ENCODE results near the gene HLA-DPB1.

The HLA-DPB1 gene

DNA sequence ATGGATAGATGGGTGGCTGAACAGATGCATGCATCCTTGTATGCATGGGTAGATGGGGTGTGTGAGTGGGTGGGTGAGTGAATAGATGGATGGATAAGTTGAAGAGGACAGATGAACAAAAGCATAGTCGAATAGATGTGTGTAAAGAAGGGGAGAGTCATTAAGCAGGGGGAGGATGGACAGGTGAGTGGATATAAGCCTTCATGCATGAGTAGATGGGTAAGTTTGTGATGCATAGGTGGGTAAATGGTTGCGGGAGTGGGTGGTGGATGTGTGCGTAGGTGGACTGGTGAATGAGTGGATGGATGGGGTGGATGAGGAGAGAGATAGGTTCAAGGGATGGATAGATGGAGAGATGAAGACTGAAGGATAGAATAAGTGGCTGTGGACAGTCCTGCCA is 29.6 kb downstream of the HLA-DPB1 start:
- DNase-seq = no peak

- DNase-seq = no peak
Observed at GRCh38 chr6:33105916-33106871, 30.4 kb downstream of the HLA-DPB1 start.

DNA sequence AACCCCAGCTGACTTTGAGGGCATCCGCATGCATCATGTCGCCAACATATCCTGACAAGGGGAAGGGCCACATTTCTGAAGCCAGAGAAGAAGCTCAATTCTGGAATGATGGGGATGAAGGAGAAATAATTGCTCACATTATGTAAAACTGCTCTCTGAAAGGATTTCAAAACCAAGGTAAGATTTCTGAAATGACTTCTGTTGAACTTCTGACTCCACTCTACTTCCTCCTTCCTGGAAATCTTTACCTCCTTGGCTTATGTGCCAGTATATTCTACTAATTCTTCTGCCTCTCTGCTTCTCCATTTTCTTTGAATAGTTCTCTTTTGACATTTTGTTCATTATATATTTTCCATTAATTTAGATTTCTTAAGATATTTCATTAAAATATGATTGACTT is 31.9 kb downstream of the HLA-DPB1 start:
- no peak for DNase-seq

GRCh38 chr6:33108307-33108706 is 32.5 kb downstream of the HLA-DPB1 start:
- DNase-seq = no peak

DNA sequence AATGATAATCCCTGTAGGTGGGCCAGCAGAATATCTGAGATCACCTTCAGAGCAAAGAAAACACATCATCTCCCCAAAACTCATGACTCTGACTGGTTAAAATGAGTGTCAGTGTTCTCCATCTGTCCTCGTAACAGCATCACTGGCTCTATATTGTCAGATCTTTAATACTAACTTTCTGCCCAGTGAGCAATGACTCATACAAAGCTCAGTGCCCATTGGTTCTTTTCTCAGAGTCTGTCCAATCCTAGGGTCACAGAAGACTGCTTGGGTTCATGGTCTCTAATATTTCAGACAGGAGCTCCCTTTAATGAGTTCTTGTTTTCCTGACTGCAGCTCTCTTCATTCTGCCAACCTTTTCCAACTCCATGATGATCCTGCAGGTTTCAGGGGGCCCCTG is 36.4 kb downstream of the HLA-DPB1 start:
- DNase-seq = no peak

DNA sequence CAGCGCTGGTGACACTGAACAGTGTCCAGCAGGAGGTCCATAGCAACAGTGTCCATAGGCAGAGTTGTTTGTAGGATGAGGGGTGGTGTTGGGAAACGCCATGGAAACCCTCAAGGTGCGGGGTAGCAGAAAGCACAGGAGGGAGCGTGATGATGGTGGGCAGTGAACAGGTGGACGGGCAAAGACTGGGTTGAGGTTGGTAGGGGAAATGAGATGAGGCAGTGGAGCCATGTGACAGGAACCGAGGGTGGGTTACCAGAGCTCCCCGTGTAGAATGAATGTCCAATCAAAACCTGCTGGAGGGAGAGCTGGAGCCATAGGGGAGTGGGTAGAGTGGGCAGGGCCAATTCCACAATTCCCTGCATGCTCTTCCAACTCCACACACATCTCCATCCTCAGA is 38.0 kb downstream of the HLA-DPB1 start:
- DNase-seq = no peak

DNA sequence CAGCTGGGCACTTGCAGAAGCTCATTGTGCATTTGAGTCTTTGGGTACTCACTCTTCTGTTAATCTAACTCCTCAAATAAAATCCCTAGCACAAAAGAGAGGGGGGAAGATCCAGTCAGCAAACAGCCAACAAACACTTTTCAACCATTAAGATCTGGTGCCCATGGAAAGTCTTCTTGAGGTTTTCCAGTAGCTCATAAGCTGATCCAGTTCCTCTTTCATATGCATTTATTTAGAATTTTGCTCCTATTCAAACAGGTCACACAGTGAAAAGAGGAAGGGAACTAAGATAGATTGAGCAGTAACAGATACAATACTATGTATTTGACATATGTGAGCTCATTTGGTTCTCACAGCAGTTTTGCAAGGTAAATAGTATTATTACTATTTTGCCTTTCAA is 38.6 kb downstream of the HLA-DPB1 start:
- DNase-seq = no peak

GRCh38 chr6:33116417-33116816 is 40.6 kb downstream of the HLA-DPB1 start:
- DNase-seq = no peak

- DNase-seq = no peak
Observed at GRCh38 chr6:33116841-33117711, 41.3 kb downstream of the HLA-DPB1 start.

- no peak for DNase-seq
Observed at GRCh38 chr6:33117811-33118277, 42.1 kb downstream of the HLA-DPB1 start.

DNA sequence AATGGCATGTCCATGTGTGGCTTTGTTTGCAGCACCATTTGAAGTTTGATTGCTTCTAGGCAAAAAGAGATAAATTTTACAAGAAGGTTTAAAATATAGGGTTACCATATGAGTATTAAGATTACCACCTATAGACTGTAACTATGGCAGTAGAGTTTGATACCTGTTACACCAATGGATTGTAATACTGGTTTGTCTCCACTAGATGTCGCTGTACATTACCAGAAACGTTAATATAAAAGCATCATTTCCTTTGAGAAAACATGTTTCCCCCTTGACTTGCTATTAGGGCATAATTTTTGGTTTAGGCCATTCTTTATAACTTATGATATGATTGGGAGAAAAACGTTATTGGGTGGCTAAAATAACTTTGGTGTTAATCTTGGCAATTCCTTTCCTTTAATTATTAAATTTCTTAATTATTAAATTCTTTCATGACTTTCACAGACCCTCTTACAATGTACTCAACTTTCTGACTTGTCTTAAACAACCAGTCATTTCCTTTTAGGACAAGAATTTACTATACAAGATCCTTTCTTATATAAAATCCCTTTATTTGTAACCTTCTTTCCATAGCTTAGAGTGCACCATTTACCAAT is 42.8 kb downstream of the HLA-DPB1 start:
- DNase-seq = no peak

- DNase-seq = no peak
Observed at GRCh38 chr6:33120001-33120400, 44.2 kb downstream of the HLA-DPB1 start.

DNA sequence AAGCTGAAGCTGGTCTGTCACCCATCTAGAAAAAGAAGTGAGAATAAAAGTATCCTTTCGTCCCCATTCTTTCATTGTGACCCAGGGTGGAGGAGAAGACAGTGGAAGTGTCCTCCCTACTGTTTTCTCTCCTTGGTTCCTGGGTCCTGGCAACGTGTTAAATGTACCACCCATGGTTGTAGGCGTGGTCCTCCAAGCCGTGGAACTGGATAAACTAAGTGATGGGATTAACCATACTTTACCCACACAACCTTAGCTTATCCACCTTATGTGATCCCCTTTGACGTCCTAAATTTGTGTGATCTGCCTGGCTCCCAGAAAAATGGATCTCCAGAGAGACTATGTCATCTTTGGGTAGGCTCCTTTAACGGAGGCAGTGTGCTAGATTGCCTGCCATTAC is 47.4 kb downstream of the HLA-DPB1 start:
- DNase-seq = no peak

DNA sequence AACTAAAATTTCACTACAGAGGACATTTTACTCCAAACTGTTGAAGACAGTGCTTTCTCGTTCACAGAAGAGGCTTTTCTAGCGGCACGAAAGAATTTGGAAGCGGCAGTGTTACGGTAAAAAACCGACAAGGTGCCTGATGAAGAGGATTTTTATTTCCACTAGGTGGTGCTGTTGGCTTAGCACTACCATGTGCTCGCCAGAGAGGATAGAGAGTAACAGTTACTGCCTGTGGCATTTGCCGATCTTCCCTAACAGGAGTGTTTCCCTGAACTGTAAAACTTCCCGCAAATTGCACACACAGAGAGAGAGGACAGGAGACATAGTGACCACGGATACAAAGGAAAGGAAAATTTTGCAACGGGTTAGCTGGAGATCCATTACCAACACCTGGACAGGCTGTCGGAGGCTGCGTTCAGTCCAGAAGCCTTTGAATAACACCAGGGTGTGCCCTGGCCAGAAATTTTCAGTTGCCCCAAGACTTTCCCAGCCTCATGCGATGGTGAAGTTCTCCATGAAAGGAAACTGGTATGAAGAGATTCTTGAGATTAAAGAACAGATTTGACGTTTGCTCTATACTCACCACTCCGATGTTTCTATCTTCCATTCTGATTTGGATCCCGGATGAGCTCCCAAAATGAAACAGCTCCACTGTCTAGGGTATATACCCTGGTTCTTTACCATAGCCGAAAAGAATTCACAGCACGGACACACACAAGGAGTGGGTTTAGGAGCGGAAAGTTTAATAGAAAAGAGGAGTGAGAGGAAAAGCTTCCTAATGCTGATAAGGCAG is 48.1 kb downstream of the HLA-DPB1 start:
- DNase-seq = no peak

DNA sequence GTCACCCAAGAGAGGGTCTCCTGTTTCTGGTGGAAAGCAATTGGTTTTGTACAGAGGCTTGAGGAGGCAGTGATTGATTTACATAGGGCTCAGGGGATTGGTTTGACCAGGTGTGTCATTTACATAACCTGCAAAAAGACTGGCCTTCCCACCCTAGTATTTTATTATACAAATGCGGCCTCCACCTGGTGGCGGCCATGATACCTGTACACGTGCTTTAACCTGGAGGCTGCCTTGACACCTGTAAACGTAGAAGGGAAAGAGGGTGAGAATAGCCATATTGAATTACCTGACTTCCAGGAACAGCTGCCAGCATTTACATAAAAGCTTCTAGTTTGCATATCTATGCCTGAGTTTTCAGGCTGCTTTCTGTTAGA is 48.7 kb downstream of the HLA-DPB1 start:
- DNase-seq = no peak

DNA sequence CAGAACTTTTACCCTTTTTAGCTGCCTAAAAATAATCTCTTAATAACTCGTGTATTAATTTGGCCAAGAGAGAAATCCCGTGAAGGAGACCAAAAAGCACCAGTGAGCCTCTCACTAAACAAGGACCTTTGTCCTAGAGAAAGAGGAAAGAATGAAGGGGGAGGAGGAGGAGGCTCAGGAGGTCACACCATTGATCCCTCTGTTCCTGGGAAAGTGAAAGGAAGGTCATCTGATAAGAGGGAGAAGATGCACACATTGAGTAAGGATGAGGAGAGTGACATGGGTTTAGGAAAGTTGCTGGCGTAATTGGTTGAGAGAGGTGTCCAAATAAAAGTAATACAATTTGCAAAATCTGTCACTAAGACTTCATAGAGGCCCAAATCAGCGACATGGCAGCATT is 49.2 kb downstream of the HLA-DPB1 start:
- no peak for DNase-seq

DNA sequence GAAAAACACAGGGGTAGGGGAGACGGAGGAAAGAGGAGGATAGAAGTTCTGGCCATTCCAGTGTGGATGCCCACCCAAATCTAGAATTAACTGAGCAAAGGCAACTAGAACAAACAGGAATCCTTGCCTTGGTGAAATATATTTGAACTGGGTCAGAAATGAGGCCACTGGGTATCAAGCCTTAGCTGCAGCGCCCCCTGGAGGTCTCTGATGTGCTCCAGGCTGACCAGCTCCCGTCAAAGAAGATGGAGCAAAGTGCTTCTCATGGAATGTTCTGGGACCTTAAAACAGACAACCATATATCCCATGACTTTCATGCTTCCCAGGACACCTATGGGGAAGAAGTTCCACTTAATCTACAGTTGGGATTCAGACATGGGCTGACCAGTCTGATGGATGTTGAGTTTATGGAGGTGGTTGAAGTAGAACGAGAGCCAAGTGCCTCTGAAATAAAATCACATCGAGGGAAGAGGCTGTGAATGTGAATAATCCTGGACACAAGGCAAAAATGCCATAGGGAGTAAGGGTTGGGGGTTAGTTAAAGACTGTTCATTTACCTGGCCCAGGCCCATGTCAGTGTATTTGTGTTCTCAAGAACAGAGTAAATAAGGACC is 50.4 kb downstream of the HLA-DPB1 start:
- peak; percentile 16 to 54 (median 44) for DNase-seq

DNA sequence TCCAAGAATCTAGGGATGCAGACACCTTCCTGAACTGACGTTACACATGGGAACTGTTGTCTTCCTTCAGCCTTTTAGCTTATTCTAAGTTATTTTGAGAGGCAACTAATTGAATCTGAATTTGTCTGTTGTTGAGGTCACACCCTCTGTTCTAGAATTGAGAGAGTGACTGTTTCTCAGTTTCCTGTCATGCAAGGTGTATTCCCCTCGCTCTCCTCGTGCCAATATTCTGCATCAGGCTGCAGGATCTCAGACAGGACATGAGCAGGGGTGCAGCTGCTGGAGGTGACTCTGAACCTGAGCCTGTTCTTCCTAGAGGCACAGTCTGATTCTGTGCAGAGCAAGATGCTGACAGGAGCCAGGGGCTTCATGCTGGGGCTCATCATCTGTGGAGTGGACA is 52.5 kb downstream of the HLA-DPB1 start:
- no peak for DNase-seq

GRCh38 chr6:33132081-33132524 is 56.3 kb downstream of the HLA-DPB1 start:
- no peak for DNase-seq

DNA sequence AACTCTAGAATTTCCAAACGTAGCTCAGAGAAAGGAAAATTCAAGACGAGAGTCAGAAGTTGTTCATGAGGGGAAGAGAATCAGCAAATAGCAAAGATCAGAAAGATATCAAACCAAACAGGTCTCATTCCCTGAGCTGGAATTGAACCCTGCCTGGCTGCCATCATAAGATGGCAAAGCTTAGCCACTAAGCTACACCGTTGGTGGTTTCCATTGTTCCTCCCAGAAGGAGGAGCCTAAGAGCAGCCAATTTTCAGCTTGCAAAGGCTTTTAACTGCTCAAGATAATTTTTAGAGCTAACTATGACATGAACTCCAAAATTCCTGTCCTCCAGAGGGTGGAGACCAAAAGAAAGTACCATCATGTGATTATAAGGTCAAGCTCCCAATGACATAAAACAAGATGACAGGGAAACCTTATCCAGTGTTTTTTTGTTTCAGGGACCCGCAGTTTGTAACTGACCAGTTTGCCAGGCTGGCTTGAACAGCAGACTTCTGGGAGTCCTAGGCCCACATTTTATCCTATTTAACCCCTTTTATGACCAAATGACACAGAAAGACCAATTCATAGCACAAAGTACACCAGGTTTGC is 60.6 kb downstream of the HLA-DPB1 start:
- DNase-seq = no peak
